ENCODE data around the gene PSMA4. TPM values are rescaled to one million over a fixed set of nuclear protein-coding genes. Genes with fewer than 3 reads are reported as not detected.

PSMA4 gene
- total RNA-seq, 1 experiment from 2014 or later = 276 TPM

DNA sequence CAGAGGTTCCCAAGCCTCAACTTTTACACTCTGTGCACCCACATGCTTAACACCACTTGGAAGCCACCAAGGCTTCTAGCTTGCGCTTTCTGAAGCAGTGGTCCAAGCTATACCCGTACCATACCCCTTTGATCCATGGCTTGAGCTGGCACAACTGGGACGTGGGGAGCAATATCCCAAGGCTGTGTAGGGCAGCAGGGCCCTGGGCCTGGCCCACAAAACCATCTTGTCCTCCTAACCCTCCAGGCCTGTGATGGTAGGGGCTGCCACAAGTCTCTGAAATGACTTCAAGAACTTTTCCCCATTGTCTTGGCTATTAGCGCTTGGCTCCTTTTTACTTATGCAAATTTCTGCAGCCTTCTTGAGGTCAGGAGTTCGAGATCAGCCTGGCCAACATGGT is 16.0 kb upstream of the PSMA4 start:
- H3K27me3 Mint-ChIP-seq (ENCODE audit: insufficient read depth, unreplicated experiment) = no peaks in the 10 kb centered on the region
- no peak for DNase-seq
- no peaks in the 10 kb centered on the region for H3K36me3 ChIP-seq (ENCODE audit: control insufficient read depth, insufficient read depth, low read length)
- no peaks in the 10 kb centered on the region for H3K4me1 Mint-ChIP-seq (ENCODE audit: low read depth, unreplicated experiment)
- peaks cover 5% of the 10 kb centered on the region; the same call in 1 of the 2 replicates for H3K9me3 ChIP-seq
- H3K4me1 ChIP-seq = no peaks in the 10 kb centered on the region
- peaks cover 4% of the 10 kb centered on the region for H3K36me3 Mint-ChIP-seq (ENCODE audit: insufficient read depth, unreplicated experiment)
- ChIA-PET POLR2A (no interaction called here), CTCF (no interaction called here)
- H3K4me3 Mint-ChIP-seq (ENCODE audit: unreplicated experiment) = no peak overlapping the region
- H3K27ac Mint-ChIP-seq (ENCODE audit: unreplicated experiment) = no peak overlapping the region
- peaks cover 14% of the 10 kb centered on the region for H3K9me3 Mint-ChIP-seq (ENCODE audit: unreplicated experiment)
- H3K4me3 ChIP-seq (ENCODE audit: low read depth, low read length) = no peak overlapping the region
- H3K27me3 ChIP-seq (replicated peaks; ENCODE audit: control insufficient read depth, insufficient read depth, low read length) = no peaks in the 10 kb centered on the region
- no TSS peak for BruUV-seq (replicated peaks)
- intact Hi-C loops (cut with micrococcal nuclease; ENCODE audit: unreplicated experiment) = no loop called here
- TF ChIP-seq, protein P1, sequence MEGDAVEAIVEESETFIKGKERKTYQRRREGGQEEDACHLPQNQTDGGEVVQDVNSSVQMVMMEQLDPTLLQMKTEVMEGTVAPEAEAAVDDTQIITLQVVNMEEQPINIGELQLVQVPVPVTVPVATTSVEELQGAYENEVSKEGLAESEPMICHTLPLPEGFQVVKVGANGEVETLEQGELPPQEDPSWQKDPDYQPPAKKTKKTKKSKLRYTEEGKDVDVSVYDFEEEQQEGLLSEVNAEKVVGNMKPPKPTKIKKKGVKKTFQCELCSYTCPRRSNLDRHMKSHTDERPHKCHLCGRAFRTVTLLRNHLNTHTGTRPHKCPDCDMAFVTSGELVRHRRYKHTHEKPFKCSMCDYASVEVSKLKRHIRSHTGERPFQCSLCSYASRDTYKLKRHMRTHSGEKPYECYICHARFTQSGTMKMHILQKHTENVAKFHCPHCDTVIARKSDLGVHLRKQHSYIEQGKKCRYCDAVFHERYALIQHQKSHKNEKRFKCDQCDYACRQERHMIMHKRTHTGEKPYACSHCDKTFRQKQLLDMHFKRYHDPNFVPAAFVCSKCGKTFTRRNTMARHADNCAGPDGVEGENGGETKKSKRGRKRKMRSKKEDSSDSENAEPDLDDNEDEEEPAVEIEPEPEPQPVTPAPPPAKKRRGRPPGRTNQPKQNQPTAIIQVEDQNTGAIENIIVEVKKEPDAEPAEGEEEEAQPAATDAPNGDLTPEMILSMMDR (IDR thresholded peaks at IDR 0.05; ENCODE audit: insufficient read depth in 1 of 2, low read depth in 1 of 2, low read length in 1 of 2, severe bottlenecking in 1 of 2, unreplicated experiment in 1 of 2) = no peak

DNA sequence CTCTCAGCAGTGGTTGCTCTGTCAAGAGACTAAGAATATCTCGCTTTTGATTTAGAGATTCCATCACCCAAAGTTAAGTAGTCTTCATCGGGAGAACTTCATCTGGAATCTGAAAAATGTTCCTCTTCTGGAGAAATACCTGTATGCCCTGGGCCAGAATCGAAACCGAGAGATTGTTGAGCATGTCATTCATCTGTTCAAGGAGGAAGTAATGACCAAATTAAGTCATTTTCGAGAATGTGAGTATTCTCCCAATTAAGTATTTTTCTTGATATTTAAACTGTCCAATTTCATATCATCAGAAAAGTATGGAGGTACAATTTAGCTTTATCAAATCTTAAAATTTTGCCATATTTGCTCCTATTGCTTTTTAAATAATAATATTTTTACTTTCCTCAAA is 12.9 kb upstream of the PSMA4 start:
- no peak overlapping the region for H3K27ac Mint-ChIP-seq (ENCODE audit: unreplicated experiment)
- H3K36me3 Mint-ChIP-seq (ENCODE audit: insufficient read depth, unreplicated experiment) = peaks cover 4% of the 10 kb centered on the region
- no peak for DNase-seq
- Histone ChIP-seq H3K4me3 (ENCODE audit: low read depth, low read length) (no peak overlapping the region), H3K36me3 (ENCODE audit: control insufficient read depth, insufficient read depth, low read length) (no peaks in the 10 kb centered on the region), H3K4me1 (no peaks in the 10 kb centered on the region), H3K9me3 (peaks cover 5% of the 10 kb centered on the region; the same call in 1 of the 2 replicates), H3K27me3 (replicated peaks; ENCODE audit: control insufficient read depth, insufficient read depth, low read length) (no peaks in the 10 kb centered on the region)
- TF ChIP-seq, protein P1 (IDR thresholded peaks at IDR 0.05; ENCODE audit: insufficient read depth in 1 of 2, low read depth in 1 of 2, low read length in 1 of 2, severe bottlenecking in 1 of 2, unreplicated experiment in 1 of 2) = no peak
- ChIA-PET POLR2A (no interaction called here), CTCF (no interaction called here)
- H3K27me3 Mint-ChIP-seq (ENCODE audit: insufficient read depth, unreplicated experiment) = no peaks in the 10 kb centered on the region
- no TSS peak for BruUV-seq (replicated peaks)
- peaks cover 14% of the 10 kb centered on the region for H3K9me3 Mint-ChIP-seq (ENCODE audit: unreplicated experiment)
- H3K4me3 Mint-ChIP-seq (ENCODE audit: unreplicated experiment) = no peak overlapping the region
- intact Hi-C loops (cut with micrococcal nuclease; ENCODE audit: unreplicated experiment) = no loop called here
- H3K4me1 Mint-ChIP-seq (ENCODE audit: low read depth, unreplicated experiment) = no peaks in the 10 kb centered on the region

DNA sequence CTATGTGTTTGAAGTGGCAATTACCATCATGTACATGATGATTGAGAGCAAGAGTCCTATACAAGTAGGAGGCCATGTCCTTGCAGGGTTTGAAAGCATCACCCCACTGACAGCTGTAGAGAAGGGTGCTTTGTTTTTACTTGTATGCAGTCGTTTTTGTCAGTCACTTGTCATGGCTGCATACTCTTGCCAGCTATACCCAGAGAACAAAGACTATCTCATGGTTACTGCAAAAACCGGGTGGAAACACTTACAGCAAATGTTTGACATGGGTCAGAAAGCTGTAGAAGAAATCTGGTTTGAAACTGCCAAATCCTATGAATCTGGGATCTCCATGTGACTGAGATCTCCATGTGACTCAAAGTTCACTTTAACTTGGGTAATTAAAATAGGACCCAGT is 6.9 kb upstream of the PSMA4 start:
- H3K9me3 ChIP-seq = no peaks in the 10 kb centered on the region
- no peaks in the 10 kb centered on the region for H3K36me3 ChIP-seq (ENCODE audit: control insufficient read depth, insufficient read depth, low read length)
- H3K36me3 Mint-ChIP-seq (ENCODE audit: insufficient read depth, unreplicated experiment) = no peaks in the 10 kb centered on the region
- no peaks in the 10 kb centered on the region for H3K4me1 ChIP-seq
- no peak for DNase-seq
- TF ChIP-seq, protein P1 (IDR thresholded peaks at IDR 0.05; ENCODE audit: insufficient read depth in 1 of 2, low read depth in 1 of 2, low read length in 1 of 2, severe bottlenecking in 1 of 2, unreplicated experiment in 1 of 2) = no peak
- H3K27ac Mint-ChIP-seq (ENCODE audit: unreplicated experiment) = no peak overlapping the region
- POLR2A ChIA-PET = no interaction called here
- no peak overlapping the region for H3K4me3 ChIP-seq (ENCODE audit: low read depth, low read length)
- BruUV-seq (replicated peaks) = no TSS peak
- CTCF ChIA-PET = no interaction called here
- intact Hi-C loops (cut with micrococcal nuclease; ENCODE audit: unreplicated experiment) = no loop called here
- H3K4me3 Mint-ChIP-seq (ENCODE audit: unreplicated experiment) = no peak overlapping the region
- no peaks in the 10 kb centered on the region for H3K9me3 Mint-ChIP-seq (ENCODE audit: unreplicated experiment)
- no peaks in the 10 kb centered on the region for H3K27me3 ChIP-seq (replicated peaks; ENCODE audit: control insufficient read depth, insufficient read depth, low read length)
- H3K27me3 Mint-ChIP-seq (ENCODE audit: insufficient read depth, unreplicated experiment) = no peaks in the 10 kb centered on the region
- H3K4me1 Mint-ChIP-seq (ENCODE audit: low read depth, unreplicated experiment) = no peaks in the 10 kb centered on the region
